Measurements from ENCODE around the gene TMEFF1. TPM values are rescaled to one million over a fixed set of nuclear protein-coding genes. Genes with fewer than 3 reads are reported as not detected.

Gene TMEFF1
- total RNA-seq, 4 donors from 2014 or later, result 8.4 TPM; not detected in 3

- DNase-seq, result peak; percentile 47 to 66
- no peaks in the 10 kb centered on the region for H3K36me3 ChIP-seq
- peak overlapping the region; percentile 71 to 83 for H3K4me3 ChIP-seq
- peaks cover 9 to 10% of the 10 kb centered on the region in 2 donors for H3K4me1 ChIP-seq
- H3K27ac ChIP-seq, result peak overlapping the region; percentile 93 to 97
- H3K27me3 ChIP-seq, result no peaks in the 10 kb centered on the region
- intact Hi-C loops (cut with DNase I; ENCODE audit: low total_unique reads), result loop anchor here (10.0 kb wide), 1 partner anchor 73 kb away; the partner anchor contains the start of gene TEX10
- no peaks in the 10 kb centered on the region for H3K9me3 ChIP-seq
- TF ChIP-seq POLR2A (IDR thresholded peaks at IDR 0.05) (no peak), CTCF (IDR thresholded peaks at IDR 0.05) (no peak)
Measured at GRCh38 chr9:100427366-100428263, 45.3 kb upstream of the TMEFF1 start.

GRCh38 chr9:100428871-100429654, 43.9 kb upstream of the TMEFF1 start:
- intact Hi-C loops (cut with DNase I; ENCODE audit: low total_unique reads), result loop anchor here (10.0 kb wide), 1 partner anchor 74 kb away; the partner anchor contains the start of gene TEX10
- TF ChIP-seq POLR2A (IDR thresholded peaks at IDR 0.05), result peak in 1 of 2 donors; percentile 21
- TF ChIP-seq CTCF (IDR thresholded peaks at IDR 0.05), result no peak
- Histone ChIP-seq H3K27ac (peak overlapping the region; percentile 93 to 97), H3K4me3 (no peak overlapping the region), H3K27me3 (no peaks in the 10 kb centered on the region), H3K36me3 (no peaks in the 10 kb centered on the region), H3K4me1 (peaks cover 9 to 10% of the 10 kb centered on the region in 2 donors), H3K9me3 (no peaks in the 10 kb centered on the region)
- DNase-seq, result peak; percentile 24 to 66

- no peak for TF ChIP-seq POLR2A (IDR thresholded peaks at IDR 0.05)
- H3K9me3 ChIP-seq, result no peaks in the 10 kb centered on the region
- no peak overlapping the region for H3K27ac ChIP-seq
- peaks cover 9 to 10% of the 10 kb centered on the region in 2 donors for H3K4me1 ChIP-seq
- no peaks in the 10 kb centered on the region for H3K36me3 ChIP-seq
- no peaks in the 10 kb centered on the region for H3K27me3 ChIP-seq
- no peak overlapping the region for H3K4me3 ChIP-seq
- intact Hi-C loops (cut with DNase I; ENCODE audit: low total_unique reads), result no loop called here
- DNase-seq, result no peak
Measured at GRCh38 chr9:100430286-100430940, 42.5 kb upstream of the TMEFF1 start.

GRCh38 chr9:100431886-100432285, 41.1 kb upstream of the TMEFF1 start:
- no peaks in the 10 kb centered on the region for H3K9me3 ChIP-seq
- no peak overlapping the region for H3K4me3 ChIP-seq
- H3K4me1 ChIP-seq, result peaks cover 9 to 10% of the 10 kb centered on the region in 2 donors
- no peaks in the 10 kb centered on the region for H3K27me3 ChIP-seq
- H3K36me3 ChIP-seq, result no peaks in the 10 kb centered on the region
- no peak overlapping the region for H3K27ac ChIP-seq
- intact Hi-C loops (cut with DNase I; ENCODE audit: low total_unique reads), result no loop called here
- no peak for DNase-seq
- no peak for TF ChIP-seq POLR2A (IDR thresholded peaks at IDR 0.05)
- TF ChIP-seq CTCF (IDR thresholded peaks at IDR 0.05), result no peak

- TF ChIP-seq POLR2A (IDR thresholded peaks at IDR 0.05), result no peak
- no peak for TF ChIP-seq CTCF (IDR thresholded peaks at IDR 0.05)
- Histone ChIP-seq H3K4me1 (peaks cover 9 to 10% of the 10 kb centered on the region in 2 donors), H3K36me3 (no peaks in the 10 kb centered on the region), H3K4me3 (no peak overlapping the region), H3K9me3 (no peaks in the 10 kb centered on the region), H3K27me3 (no peaks in the 10 kb centered on the region), H3K27ac (no peak overlapping the region)
- intact Hi-C loops (cut with DNase I; ENCODE audit: low total_unique reads), result no loop called here
- DNase-seq, result no peak
Measured at GRCh38 chr9:100432736-100433135, 40.2 kb upstream of the TMEFF1 start.
